ENCODE data around the gene SLC29A1.

SLC29A1 gene

GRCh38 chr6:44177691-44178423, 45.5 kb upstream of the SLC29A1 start:
- H3K4me1 ChIP-seq (ENCODE audit: insufficient read depth, low read length): peaks cover 3% of the 10 kb centered on the region; the same call in 1 of the 2 replicates
- TF ChIP-seq, protein P1, sequence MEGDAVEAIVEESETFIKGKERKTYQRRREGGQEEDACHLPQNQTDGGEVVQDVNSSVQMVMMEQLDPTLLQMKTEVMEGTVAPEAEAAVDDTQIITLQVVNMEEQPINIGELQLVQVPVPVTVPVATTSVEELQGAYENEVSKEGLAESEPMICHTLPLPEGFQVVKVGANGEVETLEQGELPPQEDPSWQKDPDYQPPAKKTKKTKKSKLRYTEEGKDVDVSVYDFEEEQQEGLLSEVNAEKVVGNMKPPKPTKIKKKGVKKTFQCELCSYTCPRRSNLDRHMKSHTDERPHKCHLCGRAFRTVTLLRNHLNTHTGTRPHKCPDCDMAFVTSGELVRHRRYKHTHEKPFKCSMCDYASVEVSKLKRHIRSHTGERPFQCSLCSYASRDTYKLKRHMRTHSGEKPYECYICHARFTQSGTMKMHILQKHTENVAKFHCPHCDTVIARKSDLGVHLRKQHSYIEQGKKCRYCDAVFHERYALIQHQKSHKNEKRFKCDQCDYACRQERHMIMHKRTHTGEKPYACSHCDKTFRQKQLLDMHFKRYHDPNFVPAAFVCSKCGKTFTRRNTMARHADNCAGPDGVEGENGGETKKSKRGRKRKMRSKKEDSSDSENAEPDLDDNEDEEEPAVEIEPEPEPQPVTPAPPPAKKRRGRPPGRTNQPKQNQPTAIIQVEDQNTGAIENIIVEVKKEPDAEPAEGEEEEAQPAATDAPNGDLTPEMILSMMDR (IDR thresholded peaks at IDR 0.05; ENCODE audit: borderline replicate concordance, extremely low read depth, low read length, poor library complexity, severe bottlenecking): no peak
- no peak for TF ChIP-seq EZH2 (IDR thresholded peaks at IDR 0.05; ENCODE audit: borderline replicate concordance, low read depth, low read length, severe bottlenecking)

DNA sequence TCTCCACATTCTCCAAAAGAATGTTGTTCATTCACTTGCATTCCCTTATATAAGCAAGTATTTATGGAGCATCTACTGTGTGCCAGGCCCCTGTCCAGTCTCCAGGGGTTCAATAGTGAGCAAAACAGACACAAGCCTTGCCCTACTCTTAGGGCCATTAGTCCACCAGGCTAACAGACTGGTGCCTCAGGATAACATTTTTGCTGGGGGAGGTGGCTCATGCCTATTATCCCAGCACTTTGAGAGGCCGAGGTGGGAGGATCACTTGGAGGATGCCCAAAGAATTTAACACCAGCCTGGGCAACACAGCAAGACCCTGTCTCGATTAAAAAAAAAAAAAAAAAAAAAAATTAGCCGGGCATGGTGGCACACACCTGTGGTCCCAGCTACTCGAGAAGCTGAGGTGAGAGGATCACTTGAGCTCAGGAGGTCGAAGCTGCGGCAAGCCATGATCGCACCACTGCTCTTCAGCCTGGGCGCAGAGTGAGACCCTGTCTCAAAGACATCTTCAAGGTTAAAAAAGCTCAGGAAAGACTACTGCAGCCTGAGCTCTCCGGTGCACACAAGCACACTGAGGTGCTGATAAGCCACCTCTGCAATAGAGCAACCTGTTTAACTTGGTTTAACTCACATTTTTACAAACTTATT, 44.8 kb upstream of the SLC29A1 start:
- Histone ChIP-seq H3K27ac (ENCODE audit: low read length) (no peak overlapping the region), H3K79me2 (ENCODE audit: insufficient read depth, low read length) (no peaks in the 10 kb centered on the region), H3K4me3 (ENCODE audit: low read depth in 1 of 2, low read length in 2 of 2) (no peak overlapping the region), H3K4me2 (ENCODE audit: insufficient read depth, low read length) (no peak overlapping the region), H3K27me3 (ENCODE audit: insufficient read depth, low read length, poor library complexity) (no peaks in the 10 kb centered on the region), H2AFZ (ENCODE audit: low read depth, low read length) (no peak overlapping the region), H4K20me1 (ENCODE audit: insufficient read depth, low read length) (no peaks in the 10 kb centered on the region), H3K4me1 (ENCODE audit: insufficient read depth, low read length) (0 out of 2 replicates have a peak, but pooled peaks cover 3% of the 10 kb centered on the region), H3K9ac (ENCODE audit: low read depth, low read length) (no peak overlapping the region), H3K9me3 (ENCODE audit: insufficient read depth, low read length, severe bottlenecking) (no peaks in the 10 kb centered on the region), H3K36me3 (ENCODE audit: insufficient read depth, low read length) (no peaks in the 10 kb centered on the region)
- no peak for DNase-seq
- no peak for ATAC-seq (ENCODE audit: insufficient read depth, low read depth)
- TF ChIP-seq EZH2 (IDR thresholded peaks at IDR 0.05; ENCODE audit: borderline replicate concordance, low read depth, low read length, severe bottlenecking): no peak
- TF ChIP-seq, protein P1 (IDR thresholded peaks at IDR 0.05; ENCODE audit: borderline replicate concordance, extremely low read depth, low read length, poor library complexity, severe bottlenecking): no peak

More at GRCh38 chr6:44177691-44178423, 45.5 kb upstream of the SLC29A1 start:
- no peak for DNase-seq
- H2AFZ ChIP-seq (ENCODE audit: low read depth, low read length): no peak overlapping the region
- H3K4me3 ChIP-seq (ENCODE audit: low read depth in 1 of 2, low read length in 2 of 2): no peak overlapping the region
- H3K9ac ChIP-seq (ENCODE audit: low read depth, low read length): no peak overlapping the region
- H4K20me1 ChIP-seq (ENCODE audit: insufficient read depth, low read length): no peaks in the 10 kb centered on the region
- no peaks in the 10 kb centered on the region for H3K9me3 ChIP-seq (ENCODE audit: insufficient read depth, low read length, severe bottlenecking)
- no peaks in the 10 kb centered on the region for H3K36me3 ChIP-seq (ENCODE audit: insufficient read depth, low read length)
- no peaks in the 10 kb centered on the region for H3K79me2 ChIP-seq (ENCODE audit: insufficient read depth, low read length)
- H3K4me2 ChIP-seq (ENCODE audit: insufficient read depth, low read length): no peak overlapping the region
- H3K27ac ChIP-seq (ENCODE audit: low read length): no peak overlapping the region
- no peaks in the 10 kb centered on the region for H3K27me3 ChIP-seq (ENCODE audit: insufficient read depth, low read length, poor library complexity)
- no peak for ATAC-seq (ENCODE audit: insufficient read depth, low read depth)

GRCh38 chr6:44179072-44179536, 44.3 kb upstream of the SLC29A1 start:
- Histone ChIP-seq H4K20me1 (ENCODE audit: insufficient read depth, low read length) (no peaks in the 10 kb centered on the region), H2AFZ (ENCODE audit: low read depth, low read length) (no peak overlapping the region), H3K27ac (ENCODE audit: low read length) (no peak overlapping the region), H3K36me3 (ENCODE audit: insufficient read depth, low read length) (no peaks in the 10 kb centered on the region), H3K9ac (ENCODE audit: low read depth, low read length) (no peak overlapping the region), H3K9me3 (ENCODE audit: insufficient read depth, low read length, severe bottlenecking) (no peaks in the 10 kb centered on the region), H3K4me2 (ENCODE audit: insufficient read depth, low read length) (no peak overlapping the region), H3K79me2 (ENCODE audit: insufficient read depth, low read length) (no peaks in the 10 kb centered on the region), H3K4me3 (ENCODE audit: low read depth in 1 of 2, low read length in 2 of 2) (no peak overlapping the region), H3K4me1 (ENCODE audit: insufficient read depth, low read length) (0 out of 2 replicates have a peak, but pooled peaks cover 3% of the 10 kb centered on the region), H3K27me3 (ENCODE audit: insufficient read depth, low read length, poor library complexity) (no peaks in the 10 kb centered on the region)
- DNase-seq: no peak
- no peak for ATAC-seq (ENCODE audit: insufficient read depth, low read depth)
- no peak for TF ChIP-seq EZH2 (IDR thresholded peaks at IDR 0.05; ENCODE audit: borderline replicate concordance, low read depth, low read length, severe bottlenecking)
- TF ChIP-seq, protein P1 (IDR thresholded peaks at IDR 0.05; ENCODE audit: borderline replicate concordance, extremely low read depth, low read length, poor library complexity, severe bottlenecking): no peak

Measured in DND-41 (cell line).